DND-41 (cell line): ENCODE data around the gene ZNF211.

Experiments
- ATAC-seq: fragments of 200-7000 bp; cut with Tn5 transposase; 3 replicates; pipeline ENCODE4 v1.9.1; 2021; ENCODE audit warnings: low read depth; ENCODE audit not compliant: insufficient read depth
- DNase-seq: peaks from one replicate; pipeline ENCODE4 v3.0.0-alpha.2; 2020
- H2AFZ ChIP-seq: 2 replicates; pipeline ENCODE4 v1.6.0; 2012; ENCODE audit warnings: low read depth, low read length
- H3K27ac ChIP-seq: 2 replicates; pipeline ENCODE4 v1.5.1; 2012; ENCODE audit warnings: low read length, inconsistent platforms
- H3K27me3 ChIP-seq: fragments of 200-600 bp; sonication (generic); 2 replicates; pipeline ENCODE4 v1.6.0; 2012; ENCODE audit warnings: low read length, mild to moderate bottlenecking, inconsistent platforms; ENCODE audit not compliant: insufficient read depth, poor library complexity
- H3K36me3 ChIP-seq: 2 replicates; pipeline ENCODE4 v1.5.1; 2012; ENCODE audit warnings: low read length, inconsistent platforms; ENCODE audit not compliant: insufficient read depth
- H3K4me1 ChIP-seq: 2 replicates; pipeline ENCODE4 v1.5.1; 2012; ENCODE audit warnings: mild to moderate bottlenecking, low read length; ENCODE audit not compliant: insufficient read depth
- H3K4me2 ChIP-seq: 2 replicates; pipeline ENCODE4 v1.6.0; 2012; ENCODE audit warnings: mild to moderate bottlenecking, moderate library complexity, low read length, inconsistent platforms; ENCODE audit not compliant: insufficient read depth
- H3K4me3 ChIP-seq, 2 experiments: fragments of 200-600 bp in 1 of 2; shearing (Covaris generic) in 1 of 2; 2 replicates each; pipeline ENCODE4 v1.5.1; 2012 to 2016; ENCODE audit warnings: inconsistent platforms in 2 of 2, low read length in 2 of 2, mild to moderate bottlenecking in 2 of 2, low read depth in 1 of 2, moderate library complexity in 1 of 2
- H3K79me2 ChIP-seq: 2 replicates; pipeline ENCODE4 v1.6.0; 2012; ENCODE audit warnings: low read length, inconsistent platforms; ENCODE audit not compliant: insufficient read depth
- H3K9ac ChIP-seq: 2 replicates; pipeline ENCODE4 v1.6.0; 2012; ENCODE audit warnings: low read depth, mild to moderate bottlenecking, inconsistent platforms, low read length, moderate library complexity
- H3K9me3 ChIP-seq: 2 replicates; pipeline ENCODE4 v1.5.1; 2012; ENCODE audit warnings: low read length, moderate library complexity, mild to moderate bottlenecking, inconsistent platforms; ENCODE audit not compliant: insufficient read depth, severe bottlenecking
- H4K20me1 ChIP-seq: 2 replicates; pipeline ENCODE4 v1.6.0; 2012; ENCODE audit warnings: low read length; ENCODE audit not compliant: insufficient read depth
- CTCF ChIP-seq: IDR thresholded peaks from 2 replicates; pipeline ENCODE4 v1.5.1; 2012; ENCODE audit warnings: borderline replicate concordance, low read length, moderate library complexity, mild to moderate bottlenecking; ENCODE audit not compliant: poor library complexity, severe bottlenecking; ENCODE audit errors: extremely low read depth
- EZH2 ChIP-seq: IDR thresholded peaks from 3 replicates; pipeline ENCODE4 v1.6.1; 2012; ENCODE audit warnings: borderline replicate concordance, low read depth, mild to moderate bottlenecking, moderate library complexity, low read length, inconsistent platforms; ENCODE audit not compliant: severe bottlenecking

The ZNF211 gene

GRCh38 chr19:57611113-57611512, 21.9 kb upstream of the ZNF211 start:
- DNase-seq (no peak), ATAC-seq (no peak)
- H3K27me3 ChIP-seq = no peaks in the 10 kb centered on the region
- H4K20me1 ChIP-seq = no peaks in the 10 kb centered on the region
- no peak overlapping the region for H2AFZ ChIP-seq
- TF ChIP-seq EZH2 (no peak), CTCF (no peak)
- H3K9me3 ChIP-seq = peaks cover 33% of the 10 kb centered on the region
- H3K9ac ChIP-seq = no peak overlapping the region
- peaks cover 27% of the 10 kb centered on the region for H3K79me2 ChIP-seq
- no peak overlapping the region for H3K27ac ChIP-seq
- H3K4me1 ChIP-seq = peaks cover 25% of the 10 kb centered on the region
- H3K4me3 ChIP-seq = no peak overlapping the region
- peaks cover 45% of the 10 kb centered on the region for H3K36me3 ChIP-seq
- H3K4me2 ChIP-seq = no peak overlapping the region

GRCh38 chr19:57613941-57614743, 18.8 kb upstream of the ZNF211 start, which contains the start of gene ZNF134:
ZNF134 (plus strand) TSS chr19:57614242; CDS start chr19:57619469, 5,227 bp downstream.
- H4K20me1 ChIP-seq = no peaks in the 10 kb centered on the region
- H3K27ac ChIP-seq = peak within 1 kb of the TSS; percentile 83
- ATAC-seq (peak; percentile 98), DNase-seq (peak; percentile 94)
- peaks cover 31% of the 10 kb centered on the region for H3K4me1 ChIP-seq
- peak within 1 kb of the TSS; percentile 96 for H2AFZ ChIP-seq
- peak within 1 kb of the TSS; percentile 82 to 97 for H3K4me3 ChIP-seq
- no peaks in the 10 kb centered on the region for H3K27me3 ChIP-seq
- peaks cover 50% of the 10 kb centered on the region for H3K36me3 ChIP-seq
- H3K9ac ChIP-seq = peak within 1 kb of the TSS; percentile 88
- TF ChIP-seq CTCF = no peak
- no peak for TF ChIP-seq EZH2
- H3K9me3 ChIP-seq = peaks cover 50% of the 10 kb centered on the region
- H3K79me2 ChIP-seq = peaks cover 57% of the 10 kb centered on the region
- H3K4me2 ChIP-seq = peak within 1 kb of the TSS; percentile 75

GRCh38 chr19:57615346-57615745, 17.6 kb upstream of the ZNF211 start:
- Histone ChIP-seq H4K20me1 (no peaks in the 10 kb centered on the region), H3K36me3 (peaks cover 62% of the 10 kb centered on the region), H3K9ac (no peak overlapping the region), H3K4me1 (peaks cover 31% of the 10 kb centered on the region), H3K27ac (no peak overlapping the region), H3K9me3 (peaks cover 60% of the 10 kb centered on the region), H3K27me3 (no peaks in the 10 kb centered on the region), H3K4me2 (peak overlapping the region; percentile 75), H2AFZ (no peak overlapping the region), H3K4me3 (peak overlapping the region; percentile 82 to 97; a peak in 3 of 4 replicates), H3K79me2 (peaks cover 69% of the 10 kb centered on the region)
- ATAC-seq = no peak
- no peak for DNase-seq
- no peak for TF ChIP-seq EZH2
- no peak for TF ChIP-seq CTCF
